Esophagus squamous epithelium (tissue), 5 donors: ENCODE measurements around the gene CAMK2A. TPM values are rescaled to one million over a fixed set of nuclear protein-coding genes. Genes with fewer than 3 reads are reported as not detected.
A peak's percentile ranks its signal among the peaks of the same experiment; 100 is the strongest.

ENCODE experiments used
- DNase-seq: peaks from one replicate; lab custom pipeline; 2025; lab: John Stamatoyannopoulos, UW
- H3K27ac ChIP-seq, 4 donors: fragments of 200-600 bp; sonication (generic); one replicate each; pipeline ENCODE4 v1.5.1; 2016 to 2019; ENCODE audit warnings: mild to moderate bottlenecking in 1 of 4
- H3K27me3 ChIP-seq, 4 donors: fragments of 200-600 bp; sonication (generic); 1 replicate in 3 of 4; 2 replicates in 1 of 4; pipeline versions ENCODE4 v1.5.1 to v1.6.0; 2017 to 2021; ENCODE audit warnings: antibody characterized with exemption in 1 of 4
- H3K36me3 ChIP-seq, 3 donors: fragments of 200-600 bp; sonication (generic); one replicate each; pipeline ENCODE4 v1.5.1; 2016 to 2019
- H3K4me1 ChIP-seq, 3 donors: fragments of 200-600 bp; sonication (generic); one replicate each; pipeline ENCODE4 v1.5.1; 2017 to 2019
- H3K4me3 ChIP-seq, 4 donors: fragments of 200-600 bp; sonication (generic); 1 replicate in 3 of 4; 2 replicates in 1 of 4; pipeline ENCODE4 v1.5.1; 2016 to 2019; ENCODE audit warnings: mild to moderate bottlenecking in 2 of 4, moderate library complexity in 1 of 4
- H3K9me3 ChIP-seq, 3 donors: fragments of 200-600 bp; sonication (generic); one replicate each; pipeline ENCODE4 v1.5.1; 2016 to 2019
- POLR2A ChIP-seq, 4 donors: fragments of 450-650 bp; IDR thresholded peaks; one replicate each; pipeline ENCODE4 v1.6.1; 2017; ENCODE audit warnings: antibody characterized with exemption in 4 of 4, mild to moderate bottlenecking in 4 of 4, moderate library complexity in 3 of 4
- WGBS, 2 donors: methylation state at CpG; one replicate each; pipeline ENCODE4 v1.1.5; 2018; 5-methylcytosine and 5-hydroxymethylcytosine counted together
- intact Hi-C: fragments of 100-400 bp; cut with DNase I; formaldehyde crosslinking; loops from one replicate; pipeline ENCODE4 v1.15.0; 2022
- total RNA-seq, 4 donors: library from RNA; depleted of rRNA; stranded (reverse); fragments of >200 nt; gene quantifications; one replicate each; pipeline ENCODE4 v1.1.0, GENCODE V29; 2016
- TF ChIP-seq, protein P1 (sequence below), 6 experiments: fragments of 450-650 bp in 4 of 6; fragments of 200-600 bp in 2 of 6; sonication (generic) in 2 of 6; IDR thresholded peaks; one replicate each; pipeline ENCODE4 v1.5.1; 2016 to 2019; ENCODE audit warnings: antibody characterized with exemption in 6 of 6, mild to moderate bottlenecking in 4 of 6, moderate library complexity in 4 of 6
- donor health status: DM: yes; HTN: yes; CAD: no.

Gene CAMK2A
- total RNA-seq, 4 donors from 2014 or later = 0.04 TPM; not detected in 3

GRCh38 chr5:150211156-150212030, 78.2 kb downstream of the CAMK2A start:
- no peak overlapping the region for H3K27ac ChIP-seq
- TF ChIP-seq, protein P1, sequence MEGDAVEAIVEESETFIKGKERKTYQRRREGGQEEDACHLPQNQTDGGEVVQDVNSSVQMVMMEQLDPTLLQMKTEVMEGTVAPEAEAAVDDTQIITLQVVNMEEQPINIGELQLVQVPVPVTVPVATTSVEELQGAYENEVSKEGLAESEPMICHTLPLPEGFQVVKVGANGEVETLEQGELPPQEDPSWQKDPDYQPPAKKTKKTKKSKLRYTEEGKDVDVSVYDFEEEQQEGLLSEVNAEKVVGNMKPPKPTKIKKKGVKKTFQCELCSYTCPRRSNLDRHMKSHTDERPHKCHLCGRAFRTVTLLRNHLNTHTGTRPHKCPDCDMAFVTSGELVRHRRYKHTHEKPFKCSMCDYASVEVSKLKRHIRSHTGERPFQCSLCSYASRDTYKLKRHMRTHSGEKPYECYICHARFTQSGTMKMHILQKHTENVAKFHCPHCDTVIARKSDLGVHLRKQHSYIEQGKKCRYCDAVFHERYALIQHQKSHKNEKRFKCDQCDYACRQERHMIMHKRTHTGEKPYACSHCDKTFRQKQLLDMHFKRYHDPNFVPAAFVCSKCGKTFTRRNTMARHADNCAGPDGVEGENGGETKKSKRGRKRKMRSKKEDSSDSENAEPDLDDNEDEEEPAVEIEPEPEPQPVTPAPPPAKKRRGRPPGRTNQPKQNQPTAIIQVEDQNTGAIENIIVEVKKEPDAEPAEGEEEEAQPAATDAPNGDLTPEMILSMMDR (IDR thresholded peaks at IDR 0.05) = no peak
- intact Hi-C loops = no loop called here

GRCh38 chr5:150210644-150211043, 78.9 kb downstream of the CAMK2A start:
- 40 to 80% methylated on average over 1 to 5 of the region's 6 CpGs for WGBS, 2 donors

More at GRCh38 chr5:150211156-150212030, 78.2 kb downstream of the CAMK2A start:
- DNase-seq = no peak
- Histone ChIP-seq H3K36me3 (no peaks in the 10 kb centered on the region), H3K4me1 (peaks cover 0 to 11% (median 10%) of the 10 kb centered on the region in 3 donors), H3K9me3 (no peaks in the 10 kb centered on the region), H3K4me3 (no peak overlapping the region), H3K27me3 (peaks cover 0 to 11% (median 0%) of the 10 kb centered on the region in 4 donors)
- WGBS, 2 donors = 85 to 88% methylated on average over 9 to 12 of the region's 15 CpGs

DNA sequence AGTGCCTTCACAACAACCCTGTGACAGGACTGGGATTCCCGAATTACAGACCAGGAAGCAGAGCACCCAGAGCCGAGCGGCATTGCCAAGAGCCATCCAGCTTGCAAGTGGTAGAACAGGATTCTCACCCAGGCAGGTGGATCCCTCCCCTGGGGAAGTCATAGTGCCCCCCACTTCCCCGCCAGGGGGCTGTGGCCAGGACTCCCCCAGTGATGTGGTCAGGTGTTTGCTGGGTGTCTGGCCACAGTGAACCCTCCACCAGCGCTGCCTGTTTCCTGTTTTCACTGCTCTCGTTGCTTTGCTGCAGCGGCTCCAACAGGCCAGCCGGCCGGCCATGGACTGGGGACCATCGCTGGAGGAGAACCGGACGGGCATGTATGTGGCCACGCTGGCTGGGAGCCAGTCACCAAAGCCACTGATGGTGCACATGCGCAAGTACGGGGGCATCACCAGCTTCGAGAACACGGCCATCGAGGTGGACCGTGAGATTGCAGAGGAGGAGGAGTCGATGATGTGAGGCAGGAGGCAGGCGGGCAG, 80.4 kb downstream of the CAMK2A start:
- peak overlapping the region in 1 of 4 donors; percentile 26 for H3K27ac ChIP-seq
- intact Hi-C loops = no loop called here

More at GRCh38 chr5:150210644-150211043, 78.9 kb downstream of the CAMK2A start:
- intact Hi-C loops = no loop called here
- Histone ChIP-seq H3K36me3 (no peaks in the 10 kb centered on the region), H3K27ac (no peak overlapping the region), H3K4me3 (no peak overlapping the region), H3K4me1 (peaks cover 0 to 11% (median 10%) of the 10 kb centered on the region in 3 donors), H3K9me3 (no peaks in the 10 kb centered on the region), H3K27me3 (peaks cover 0 to 9% (median 0%) of the 10 kb centered on the region in 4 donors)
- TF ChIP-seq, protein P1 (IDR thresholded peaks at IDR 0.05) = no peak
- TF ChIP-seq POLR2A (IDR thresholded peaks at IDR 0.05) = no peak
- DNase-seq = no peak

GRCh38 chr5:150208187-150209098, 81.1 kb downstream of the CAMK2A start:
- WGBS, 2 donors = 55 to 66% methylated on average over 6 to 8 of the region's 19 CpGs
- no peak for DNase-seq
- H3K36me3 ChIP-seq = no peaks in the 10 kb centered on the region
- H3K27me3 ChIP-seq = peaks cover 0 to 9% (median 0%) of the 10 kb centered on the region in 4 donors
- H3K9me3 ChIP-seq = no peaks in the 10 kb centered on the region
- H3K4me1 ChIP-seq = peaks cover 0 to 11% (median 10%) of the 10 kb centered on the region in 3 donors
- TF ChIP-seq POLR2A (IDR thresholded peaks at IDR 0.05) = no peak
- TF ChIP-seq, protein P1 (IDR thresholded peaks at IDR 0.05) = no peak
- H3K27ac ChIP-seq = peak overlapping the region in 1 of 4 donors; percentile 26
- intact Hi-C loops = no loop called here
- peak overlapping the region in 1 of 4 donors; percentile 37 for H3K4me3 ChIP-seq

More for the DNA sequence above, 80.4 kb downstream of the CAMK2A start:
- Histone ChIP-seq H3K36me3 (no peaks in the 10 kb centered on the region), H3K27me3 (peaks cover 0 to 9% (median 0%) of the 10 kb centered on the region in 4 donors), H3K9me3 (no peaks in the 10 kb centered on the region), H3K4me1 (peaks cover 0 to 11% (median 10%) of the 10 kb centered on the region in 3 donors), H3K4me3 (peak overlapping the region in 1 of 4 donors; percentile 37)
- TF ChIP-seq POLR2A (IDR thresholded peaks at IDR 0.05) = no peak
- TF ChIP-seq, protein P1 (IDR thresholded peaks at IDR 0.05) = no peak
- DNase-seq = no peak
- WGBS, 2 donors = 80 to 98% methylated on average over 3 to 8 of the region's 21 CpGs
